ENCODE measurements around the gene IGHMBP2. TPM values are rescaled to one million over a fixed set of nuclear protein-coding genes. Genes with fewer than 3 reads are reported as not detected.

IGHMBP2 gene
- total and polyA plus RNA-seq, 9 of the 15 experiments (the other 6 are each of a cell fraction or from before 2014, with no cell fraction given), result 1.6 to 24.8 (median 14.5) TPM

GRCh38 chr11:68954836-68955606 is 51.3 kb downstream of the IGHMBP2 start (continued):
- TF ChIP-seq RBFOX2 (IDR thresholded peaks at IDR 0.05; ENCODE audit: low read depth, low read length) (0 out of 2 replicates have a peak, but pooled peaks have one; percentile 19), PKNOX1 (IDR thresholded peaks at IDR 0.05) (peak; percentile 52), DACH1 (IDR thresholded peaks at IDR 0.05; ENCODE audit: partially characterized antibody) (peak; percentile 37), CREM (IDR thresholded peaks at IDR 0.05; ENCODE audit: low read depth) (peak; percentile 58; the same call in 1 of the 2 replicates), GABPA (tag; conservative IDR thresholded peaks at IDR 0.05; ENCODE audit: low read depth) (peak; percentile 31; the same call in 1 of the 2 replicates), ETV1 (tag; conservative IDR thresholded peaks at IDR 0.05; ENCODE audit: low read depth) (peak; percentile 60)

GRCh38 chr11:68955607-68955958 is 51.9 kb downstream of the IGHMBP2 start:
- intact Hi-C loops (cut with micrococcal nuclease), result loop anchor here (1.0 kb wide), 1 partner anchor 133 kb away; no protein-coding TSS in a partner anchor
- FAIRE-seq, result no peak
- Histone ChIP-seq H3K27ac (ENCODE audit: extremely low read depth, low read depth, low read length) (no peak overlapping the region), H3K9ac (ENCODE audit: insufficient read depth in 1 of 2, low read depth in 2 of 2, low read length in 2 of 2) (peak overlapping the region in 1 of 2 experiments; percentile 41; a peak in 1 of 4 replicates), H3K4me1 (replicated peaks in 1 of 2; ENCODE audit: control insufficient read depth in 2 of 2, insufficient read depth in 2 of 2, low read length in 2 of 2) (peaks cover 8 to 21% of the 10 kb centered on the region in 2 experiments; a peak in 4 of 5 replicates), H3K9me3 (replicated peaks; ENCODE audit: control insufficient read depth, insufficient read depth, low read depth, low read length) (no peaks in the 10 kb centered on the region), H4K20me1 (replicated peaks; ENCODE audit: control insufficient read depth, insufficient read depth, low read length) (no peaks in the 10 kb centered on the region; the same call in none of the 2 replicates), H3K9me1 (ENCODE audit: control insufficient read depth, insufficient read depth, low read length) (no peaks in the 10 kb centered on the region), H3K36me3 (ENCODE audit: control insufficient read depth, insufficient read depth, low read length) (no peaks in the 10 kb centered on the region), H3K79me2 (ENCODE audit: control insufficient read depth, insufficient read depth, low read length) (no peaks in the 10 kb centered on the region), H3K4me3 (no peak overlapping the region), H3K27me3 (ENCODE audit: control insufficient read depth in 2 of 2, insufficient read depth in 2 of 2, low read length in 2 of 2) (peaks cover 13 to 36% of the 10 kb centered on the region in 2 experiments; a peak in 4 of 5 replicates), H2AFZ (ENCODE audit: low read depth, low read length) (peak overlapping the region; percentile 17), H3K4me2 (ENCODE audit: insufficient read depth, low read length) (peak overlapping the region; percentile 51)
- WGBS (ENCODE audit: insufficient coverage, low coverage, missing lambda C conversion rate), result 27% methylated on average over 3 of the region's 5 CpGs
- ChIA-PET POLR2A (interaction anchor here (0.5 to 1.0 kb wide), 3 partner anchors 18 to 941 kb away, joined by 3 to 7 read pairs (median 3); no protein-coding TSS in a partner anchor), CTCF (ENCODE audit: low intra/inter-chr PET ratio) (no interaction called here)
- no TSS peak for BruUV-seq (replicated peaks)
- no peak for DNase-seq (ENCODE audit: extremely low read depth in 1 of 4, low spot score in 3 of 4)
- peak; percentile 34 for ATAC-seq
- in situ Hi-C loops (cut with MboI), result no loop called here
- TF ChIP-seq ZNF174 (CRISPR knock-in tag; IDR thresholded peaks at IDR 0.05), result no peak
- TF ChIP-seq PKNOX1 (IDR thresholded peaks at IDR 0.05), result no peak
- no peak for TF ChIP-seq ZNF436 (CRISPR knock-in tag; IDR thresholded peaks at IDR 0.05)
- no peak for TF ChIP-seq ZNF586 (CRISPR knock-in tag; conservative IDR thresholded peaks at IDR 0.05)
- TF ChIP-seq FOXP1 (CRISPR knock-in tag; IDR thresholded peaks at IDR 0.05), result no peak
- TF ChIP-seq BDP1 (IDR thresholded peaks at IDR 0.05; ENCODE audit: insufficient read depth, insufficient read length), result no peak
- no peak for TF ChIP-seq E2F6 (IDR thresholded peaks at IDR 0.05; ENCODE audit: borderline replicate concordance in 1 of 2, extremely low read depth in 1 of 2, insufficient read depth in 1 of 2, insufficient read length in 1 of 2, low read depth in 1 of 2, low read length in 1 of 2, poor library complexity in 1 of 2, severe bottlenecking in 1 of 2)
- TF ChIP-seq COPS2 (conservative IDR thresholded peaks at IDR 0.05), result no peak
- TF ChIP-seq CREB1 (IDR thresholded peaks at IDR 0.05), result no peak
- 0 out of 2 replicates have a peak, but pooled peaks have one; percentile 10 for TF ChIP-seq CREB1 (CRISPR knock-in tag; IDR thresholded peaks at IDR 0.05)
